ENCODE measurements around the gene SPG7.
"Not testable (repeated sequence)": the region's sequence is repeated elsewhere in the genome, so short reads cannot be mapped to it uniquely, and the experiment has no call there.

The SPG7 gene

DNA sequence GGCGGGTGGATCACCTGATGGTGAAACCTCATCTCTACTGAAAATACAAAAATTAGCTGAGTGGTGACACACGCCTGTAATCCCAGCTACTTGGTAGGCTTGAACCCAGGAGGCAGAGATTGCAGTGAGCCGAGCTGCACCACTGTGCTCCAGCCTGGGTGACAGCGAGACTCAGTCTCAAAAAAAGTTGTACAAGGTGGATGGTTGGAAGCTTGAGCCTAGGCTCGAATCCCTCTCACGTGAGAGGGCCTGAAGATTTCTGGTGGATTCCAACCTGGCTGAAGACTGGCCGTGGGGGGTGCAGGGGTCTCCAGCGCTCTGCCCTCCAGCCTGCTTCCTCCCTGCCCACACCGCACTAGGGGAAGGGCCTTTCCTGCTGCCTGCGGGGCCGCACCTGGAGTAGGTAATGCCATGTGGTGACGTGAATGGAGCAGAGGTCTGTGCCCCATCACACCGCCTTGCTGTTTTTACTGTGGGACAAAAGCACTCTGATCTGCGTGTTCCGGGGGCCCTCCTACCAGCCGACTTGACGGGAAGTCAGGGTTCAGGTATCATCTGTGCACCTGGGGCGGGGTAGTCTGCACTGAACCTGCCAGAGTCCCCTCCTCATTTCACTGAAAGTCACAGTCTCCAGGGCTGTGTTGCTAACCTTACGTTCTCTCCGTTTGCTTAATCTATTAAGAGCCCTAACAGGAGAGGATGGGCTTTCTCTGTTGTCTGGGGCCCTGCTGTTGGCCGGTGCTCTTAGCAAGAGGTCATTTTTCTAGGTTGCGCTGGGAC is 56.5 kb downstream of the SPG7 start:
- DNase-seq (ENCODE audit: low read depth, low spot score) = peak; percentile 65

DNA sequence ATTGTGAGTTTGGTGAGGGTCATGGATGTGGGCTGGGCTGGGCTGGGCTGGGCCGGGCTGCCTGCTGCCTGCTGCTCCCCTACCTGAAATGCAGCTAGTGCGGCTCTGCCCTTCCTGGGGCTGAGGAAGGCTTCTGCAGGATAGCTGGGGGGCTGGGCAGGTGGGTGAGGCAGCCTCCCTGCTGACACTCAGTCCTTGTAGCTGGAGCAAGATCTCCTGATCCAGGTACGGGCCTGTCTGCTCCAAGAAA is 57.0 kb downstream of the SPG7 start:
- peak; percentile 47 for DNase-seq (ENCODE audit: low read depth, low spot score)

DNA sequence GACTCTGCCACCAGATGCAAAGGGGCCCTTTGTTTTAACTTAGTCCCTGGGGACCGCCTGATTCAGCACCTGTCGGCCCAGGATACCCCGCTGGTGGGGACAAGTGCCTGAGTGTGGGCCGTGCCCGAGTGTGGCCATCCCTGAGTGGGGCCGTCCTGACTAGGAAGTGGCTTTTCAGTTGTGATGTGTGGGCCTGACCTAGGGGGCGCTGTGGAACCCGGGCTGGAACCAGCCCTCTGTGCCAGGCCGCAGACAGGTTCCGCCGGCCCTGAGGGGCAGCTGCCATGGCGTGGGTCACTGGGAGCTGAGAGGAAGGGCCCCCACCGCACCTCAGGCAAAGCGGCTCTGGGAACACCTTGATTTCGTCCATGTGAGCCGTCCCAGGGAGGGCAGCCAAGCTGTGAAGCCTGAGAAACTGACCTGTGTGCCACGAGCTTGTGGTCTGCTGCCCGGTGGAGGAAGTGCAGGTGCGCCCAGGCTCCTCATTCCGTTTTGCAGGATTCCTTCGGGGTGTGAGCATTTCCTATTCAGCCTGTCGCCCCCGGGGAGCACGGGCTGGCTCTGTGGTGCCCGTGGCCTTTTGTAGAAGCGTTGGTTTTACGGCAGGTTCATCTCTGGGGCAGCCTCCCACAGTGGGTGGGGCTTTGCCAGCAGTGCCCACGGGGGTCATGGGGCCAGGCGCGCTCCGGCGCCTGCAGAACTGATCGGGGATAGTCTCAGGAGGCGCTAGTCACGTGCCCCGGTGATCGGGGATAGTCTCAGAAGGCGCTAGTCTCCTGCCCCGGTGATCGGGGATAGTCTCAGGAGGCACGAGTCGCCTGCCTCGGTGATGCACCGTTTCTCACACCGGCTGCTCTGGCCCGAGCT is 57.5 kb downstream of the SPG7 start:
- peak; percentile 42 for DNase-seq (ENCODE audit: low read depth, low spot score)

DNA sequence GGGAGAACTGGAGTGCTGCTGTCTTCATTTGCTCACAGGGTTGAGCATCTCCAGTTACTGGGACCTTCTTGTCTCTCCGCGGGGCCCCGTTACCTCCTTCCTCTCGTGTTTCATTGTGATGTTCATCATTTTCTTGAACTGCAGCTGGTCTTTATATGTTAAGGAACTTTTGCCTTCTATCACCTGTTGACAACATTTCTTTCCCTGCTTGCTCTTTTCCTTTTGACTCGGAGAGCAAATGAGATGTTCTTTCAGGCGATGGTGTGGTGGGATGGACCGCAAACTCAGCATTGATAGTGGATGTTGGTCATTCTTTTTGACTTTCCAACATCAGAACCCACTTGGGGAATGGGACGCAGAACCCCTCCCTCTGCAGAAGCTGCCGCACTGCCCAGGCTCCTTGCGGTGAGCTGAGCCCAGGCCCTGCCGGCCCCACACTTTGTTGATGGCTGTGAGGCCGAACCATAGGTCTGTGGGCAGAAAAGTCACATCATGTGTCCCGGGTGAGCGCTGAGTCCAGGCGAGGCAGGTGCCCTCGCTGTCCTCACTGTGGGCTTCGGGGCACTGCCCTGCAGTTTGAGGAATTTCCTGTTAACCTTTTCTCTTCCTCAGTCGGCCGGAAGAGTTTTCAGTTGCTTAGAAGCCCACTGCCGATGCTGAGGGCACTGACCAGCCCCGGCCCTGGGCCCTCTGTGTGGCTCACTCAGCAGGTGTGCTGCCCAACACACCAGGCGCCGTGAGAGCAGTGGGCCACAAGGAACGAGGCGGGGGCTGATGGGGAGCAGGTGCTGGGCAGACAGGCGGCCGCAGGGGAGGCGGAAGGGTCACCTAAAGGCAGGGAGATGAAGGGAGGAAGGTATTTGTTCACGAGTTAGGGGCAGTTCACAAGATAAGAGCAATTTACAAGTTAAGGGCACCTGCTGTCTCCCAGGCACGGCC is 59.7 kb downstream of the SPG7 start:
- DNase-seq (ENCODE audit: low read depth, low spot score) = no peak

DNA sequence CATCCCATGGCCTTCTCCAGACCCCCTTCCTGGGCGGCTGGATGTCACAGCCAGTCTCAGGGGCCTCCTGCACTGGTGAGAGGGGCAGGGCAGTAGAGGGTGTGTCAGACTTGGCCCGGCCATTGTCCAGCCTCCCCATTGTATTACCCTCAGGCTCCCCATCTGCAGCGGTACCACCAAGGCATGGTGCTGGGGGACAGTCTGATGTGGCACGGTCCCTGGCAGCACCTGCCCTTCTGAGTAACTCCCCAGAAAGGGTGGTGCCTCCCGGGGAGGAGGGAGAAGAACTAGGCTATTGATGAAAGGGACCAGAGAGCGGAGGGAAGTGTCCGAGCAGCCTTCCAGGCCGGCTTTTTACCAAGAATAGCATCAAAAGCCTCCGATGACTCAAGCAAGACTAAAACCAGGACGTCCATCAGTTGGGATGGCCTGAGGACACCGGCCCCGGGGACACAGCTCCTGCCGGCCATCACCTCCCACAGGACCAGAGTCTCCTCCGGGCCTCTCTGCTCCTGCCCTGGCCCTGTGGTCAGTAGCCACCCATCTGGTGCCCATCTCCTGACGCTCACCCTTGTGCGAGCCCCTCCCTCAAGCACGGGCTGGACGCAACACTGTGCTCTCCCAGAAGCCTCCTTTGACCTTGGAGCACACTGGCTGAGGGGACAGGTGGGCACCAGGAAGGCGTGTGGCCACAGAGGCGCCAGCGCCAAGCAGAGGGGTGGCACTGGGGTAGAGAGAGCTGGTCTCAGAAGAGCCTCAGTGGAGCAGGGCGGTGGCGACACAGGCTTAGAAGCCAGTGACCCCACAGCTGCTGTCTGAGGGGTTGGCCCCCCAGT is 61.5 kb downstream of the SPG7 start:
- no peak for DNase-seq (ENCODE audit: low read depth, low spot score)

DNA sequence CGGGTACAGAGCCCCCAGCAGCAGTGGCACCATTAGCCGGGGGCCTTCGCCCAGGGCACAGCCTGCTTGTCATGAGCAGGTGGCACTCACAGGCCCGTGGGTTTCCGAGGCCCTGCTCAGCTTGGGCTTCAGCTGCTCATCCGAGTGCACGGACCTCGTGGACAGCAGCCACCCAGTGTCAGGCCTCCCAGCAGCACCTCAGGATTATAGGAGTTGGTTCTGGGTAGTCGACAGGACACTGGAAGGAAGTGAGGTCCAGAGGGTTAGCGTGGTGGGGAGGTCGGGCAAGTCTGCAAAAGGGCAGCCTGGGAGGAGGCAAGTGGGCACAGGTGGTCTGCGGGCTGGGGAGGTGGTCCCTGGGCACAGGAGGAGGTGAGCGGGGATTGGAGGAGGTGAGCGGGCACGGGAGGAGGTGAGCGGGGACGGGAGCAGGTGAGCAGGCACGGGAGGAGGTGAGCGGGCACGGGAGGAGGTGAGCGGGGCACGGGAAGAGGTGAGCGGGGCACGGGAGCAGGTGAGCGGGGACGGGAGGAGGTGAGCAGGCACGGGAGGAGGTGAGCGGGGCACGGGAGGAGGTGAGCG is 62.2 kb downstream of the SPG7 start:
- no peak for DNase-seq (ENCODE audit: low read depth, low spot score)

DNA sequence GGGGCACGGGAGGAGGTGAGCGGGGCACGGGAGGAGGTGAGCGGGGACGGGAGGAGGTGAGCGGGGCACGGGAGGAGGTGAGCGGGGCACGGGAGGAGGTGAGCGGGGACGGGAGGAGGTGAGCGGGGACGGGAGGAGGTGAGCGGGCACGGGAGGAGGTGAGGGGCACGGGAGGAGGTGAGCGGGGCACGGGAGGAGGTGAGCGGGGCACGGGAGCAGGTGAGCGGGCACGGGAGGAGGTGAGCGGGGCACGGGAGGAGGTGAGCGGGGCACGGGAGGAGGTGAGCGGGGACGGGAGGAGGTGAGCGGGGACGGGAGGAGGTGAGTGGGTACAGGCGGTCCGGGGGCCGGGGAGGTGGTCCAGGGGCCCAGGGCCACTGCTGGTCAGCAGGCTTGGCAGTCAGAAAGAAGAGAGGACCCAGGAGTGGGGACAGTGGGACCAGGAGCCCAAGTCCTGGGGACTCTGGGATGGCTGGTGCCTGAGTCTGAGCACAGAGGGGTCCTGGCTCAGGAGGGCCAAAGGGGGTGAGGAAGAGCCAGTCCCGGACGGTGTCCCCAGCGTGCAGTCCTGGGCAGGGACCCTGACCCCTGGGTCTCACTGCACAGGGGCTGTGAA is 62.9 kb downstream of the SPG7 start:
- DNase-seq (ENCODE audit: low read depth, low spot score) = not testable (repeated sequence)

DNA sequence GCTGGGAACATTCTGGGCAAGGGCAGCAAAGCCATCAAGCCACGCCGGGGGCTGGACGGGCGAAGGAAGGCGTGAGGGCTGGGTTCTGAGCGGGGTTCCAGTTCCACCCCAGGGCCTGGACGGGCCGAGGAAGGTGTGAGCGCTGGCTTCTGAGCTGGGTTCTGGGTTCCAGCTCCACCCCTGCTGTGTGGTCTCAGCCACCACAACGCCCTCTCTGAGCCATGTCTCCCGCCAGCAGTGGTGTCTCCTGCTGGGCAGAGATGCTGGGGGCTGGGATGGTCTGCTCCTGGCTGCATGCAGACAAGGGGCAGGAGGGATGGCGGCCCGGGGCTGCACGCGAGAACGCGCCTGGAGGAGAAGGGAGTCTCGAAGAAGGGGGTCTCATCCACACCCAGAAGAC is 63.4 kb downstream of the SPG7 start:
- no peak for DNase-seq (ENCODE audit: low read depth, low spot score)

DNA sequence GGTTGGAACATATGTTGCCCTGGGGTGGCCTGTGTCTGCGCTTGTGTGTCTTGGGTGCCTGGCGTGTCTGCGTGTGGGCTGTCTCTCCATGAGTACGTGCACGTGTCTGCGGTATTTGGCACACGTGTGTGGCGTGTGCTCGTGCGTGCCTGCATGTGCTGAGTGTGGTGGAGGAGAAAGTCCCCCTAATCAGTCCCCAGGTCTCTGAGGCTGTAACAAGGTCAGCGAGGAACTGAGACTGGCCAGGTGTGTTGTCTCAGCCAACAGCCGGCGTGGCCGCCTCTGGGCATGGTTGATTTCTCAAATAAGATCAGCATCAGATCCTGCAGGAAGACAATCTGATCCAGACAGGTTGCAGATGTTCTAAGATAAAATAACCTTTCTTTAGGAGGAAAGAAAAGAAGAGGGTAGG is 63.9 kb downstream of the SPG7 start:
- no peak for DNase-seq (ENCODE audit: low read depth, low spot score)

DNA sequence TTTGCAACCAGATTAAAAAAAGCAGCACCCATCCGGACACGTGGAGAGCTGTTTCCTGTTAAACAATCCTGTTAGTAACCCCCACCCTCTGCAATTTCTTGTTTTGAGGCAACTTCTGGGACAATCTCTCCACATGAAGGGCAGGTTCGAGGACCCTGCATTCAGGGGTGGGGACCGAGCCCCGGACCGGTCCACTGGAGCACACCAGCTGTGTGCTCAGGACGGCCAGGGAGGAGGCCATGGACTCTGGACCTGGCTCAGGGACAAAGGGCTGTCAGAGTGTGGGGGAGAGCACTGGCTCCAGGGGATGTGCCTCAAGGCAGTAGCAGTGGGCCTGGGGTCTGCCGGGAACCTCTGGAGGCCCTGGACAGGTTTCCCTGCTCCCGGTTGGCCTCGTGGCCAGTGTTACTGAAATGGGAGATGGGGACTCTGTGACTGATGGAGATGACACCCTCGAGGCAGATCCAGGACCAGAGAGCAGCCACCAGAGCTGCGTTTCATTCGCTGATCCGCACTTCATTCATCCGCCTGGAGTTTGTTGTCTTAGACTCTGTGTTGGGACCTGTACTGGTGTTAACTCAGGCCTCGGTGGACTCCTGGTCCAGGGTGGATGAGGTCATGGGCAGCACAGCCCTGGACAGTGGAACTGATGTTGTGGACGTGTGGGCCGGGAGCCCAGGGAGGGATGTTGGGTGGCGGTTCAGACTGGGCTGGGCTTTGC is 64.4 kb downstream of the SPG7 start:
- no peak for DNase-seq (ENCODE audit: low read depth, low spot score)

DNA sequence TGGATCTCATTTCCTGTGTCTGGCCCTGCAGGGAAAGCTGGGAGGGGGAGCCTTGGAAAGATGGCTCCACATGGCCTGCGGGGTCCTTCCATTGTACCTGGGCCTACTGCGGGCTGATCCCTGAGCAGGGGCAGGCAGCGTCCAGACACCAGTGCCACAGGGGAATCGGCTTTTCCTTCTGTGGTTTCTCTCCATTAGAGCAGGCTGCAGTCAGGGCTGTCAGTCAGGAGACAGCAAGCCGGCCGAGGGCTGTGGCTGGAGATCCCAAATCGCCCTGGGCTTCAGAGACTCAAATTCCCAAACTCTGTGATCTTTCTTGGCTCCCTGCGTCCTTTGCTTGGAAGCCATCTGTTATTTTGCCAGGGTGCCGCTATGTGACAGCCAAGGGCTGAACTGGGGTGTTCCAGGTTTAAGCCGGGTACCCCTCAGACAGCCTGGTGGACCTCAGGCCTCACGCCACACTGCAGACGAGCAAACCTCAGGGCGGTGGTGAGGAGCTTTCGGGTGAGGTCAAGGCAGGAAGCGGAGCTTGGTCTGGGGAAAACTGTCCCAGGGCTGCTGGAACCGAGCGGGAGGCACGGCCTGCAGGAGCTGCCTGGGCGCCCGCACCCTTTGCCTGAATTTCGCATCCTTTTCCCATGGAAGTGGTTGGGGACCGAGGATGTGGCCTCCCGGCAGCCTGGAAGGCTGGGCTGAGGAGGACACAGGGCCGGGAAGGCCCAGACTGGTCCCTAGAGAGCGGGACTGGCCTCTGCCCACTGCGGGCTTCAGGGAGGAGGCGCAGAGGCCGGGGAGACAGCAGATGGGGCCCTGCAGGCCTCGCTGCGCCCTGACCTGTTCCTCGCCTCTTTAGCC is 65.8 kb downstream of the SPG7 start:
- DNase-seq (ENCODE audit: low read depth, low spot score) = no peak

DNA sequence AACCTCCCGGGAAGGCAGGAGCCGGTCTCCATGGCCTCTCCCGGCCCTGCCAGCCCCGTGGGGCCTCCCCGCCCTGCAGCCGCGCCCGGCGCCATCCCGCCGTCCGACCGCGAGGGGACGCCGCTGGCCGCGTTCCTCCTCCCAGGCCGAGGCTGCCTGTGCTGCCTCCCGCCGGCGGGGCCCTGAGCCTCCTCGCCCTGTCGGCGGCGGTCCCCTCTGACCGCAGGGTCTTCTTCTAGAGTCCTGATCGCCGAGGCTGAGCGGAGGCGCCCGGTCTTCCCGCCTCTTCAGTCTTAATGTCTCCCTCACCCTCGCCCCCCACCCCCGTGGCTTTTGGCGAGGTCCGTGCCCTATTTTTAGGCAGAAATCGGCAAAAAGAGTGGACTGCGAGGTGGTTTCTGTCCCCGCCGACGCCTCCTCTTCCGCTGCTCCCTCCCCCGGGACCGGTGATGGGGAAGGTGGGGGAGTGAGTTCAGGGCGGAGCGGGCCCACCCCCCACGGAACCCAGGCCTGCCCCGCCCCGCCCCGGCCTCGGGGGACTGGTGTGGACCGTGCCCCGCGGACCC is 66.6 kb downstream of the SPG7 start:
- peak; percentile 38 for DNase-seq (ENCODE audit: low read depth, low spot score)

DNA sequence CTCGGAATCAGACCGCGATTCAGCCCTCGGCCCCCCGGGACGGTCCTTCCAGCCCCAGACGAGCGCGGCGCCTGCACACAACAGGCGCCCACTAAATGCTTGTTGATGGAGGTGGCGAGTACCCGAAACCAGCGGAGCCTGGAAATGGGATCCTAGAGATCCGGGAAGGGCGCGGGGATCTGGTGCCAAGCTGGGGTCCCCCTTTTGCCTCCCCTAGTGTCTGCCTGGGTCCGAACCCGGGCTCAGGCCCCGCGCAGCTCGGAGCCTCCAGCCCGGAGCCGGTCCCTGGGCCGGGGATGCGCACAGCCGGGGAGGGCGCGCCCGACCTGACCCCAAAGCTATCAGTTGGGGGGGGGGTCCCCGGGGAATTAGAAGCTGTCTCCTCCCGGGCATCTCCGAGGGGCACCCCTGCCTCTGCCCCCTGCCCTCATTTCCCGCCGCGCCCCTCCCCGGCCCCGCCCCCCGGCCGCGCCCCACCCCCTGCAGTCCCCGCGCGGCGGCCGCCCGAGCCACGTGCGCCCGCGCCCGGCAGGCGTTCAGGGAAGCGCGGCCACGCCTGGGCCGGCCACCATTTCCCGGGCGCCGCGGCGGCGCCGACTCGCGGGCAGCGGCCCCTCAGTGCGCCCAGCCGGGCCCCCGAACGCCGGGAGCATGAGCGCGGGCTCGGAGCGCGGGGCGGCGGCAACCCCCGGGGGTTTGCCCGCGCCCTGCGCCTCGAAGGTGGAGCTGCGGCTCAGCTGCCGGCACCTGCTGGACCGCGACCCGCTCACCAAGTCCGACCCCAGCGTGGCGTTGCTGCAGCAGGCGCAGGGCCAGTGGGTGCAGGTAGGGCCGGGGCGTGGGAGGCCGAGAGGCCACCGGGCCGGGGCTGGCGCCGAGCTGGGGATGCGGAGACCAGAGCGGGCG is 67.3 kb downstream of the SPG7 start, which contains the start of gene CPNE7:
Gene CPNE7 (plus strand): TSS at position 512 of the 906 bp plus-strand sequence. CDS start 140 bp downstream, at position 652.
- DNase-seq (ENCODE audit: low read depth, low spot score) = no peak

DNA sequence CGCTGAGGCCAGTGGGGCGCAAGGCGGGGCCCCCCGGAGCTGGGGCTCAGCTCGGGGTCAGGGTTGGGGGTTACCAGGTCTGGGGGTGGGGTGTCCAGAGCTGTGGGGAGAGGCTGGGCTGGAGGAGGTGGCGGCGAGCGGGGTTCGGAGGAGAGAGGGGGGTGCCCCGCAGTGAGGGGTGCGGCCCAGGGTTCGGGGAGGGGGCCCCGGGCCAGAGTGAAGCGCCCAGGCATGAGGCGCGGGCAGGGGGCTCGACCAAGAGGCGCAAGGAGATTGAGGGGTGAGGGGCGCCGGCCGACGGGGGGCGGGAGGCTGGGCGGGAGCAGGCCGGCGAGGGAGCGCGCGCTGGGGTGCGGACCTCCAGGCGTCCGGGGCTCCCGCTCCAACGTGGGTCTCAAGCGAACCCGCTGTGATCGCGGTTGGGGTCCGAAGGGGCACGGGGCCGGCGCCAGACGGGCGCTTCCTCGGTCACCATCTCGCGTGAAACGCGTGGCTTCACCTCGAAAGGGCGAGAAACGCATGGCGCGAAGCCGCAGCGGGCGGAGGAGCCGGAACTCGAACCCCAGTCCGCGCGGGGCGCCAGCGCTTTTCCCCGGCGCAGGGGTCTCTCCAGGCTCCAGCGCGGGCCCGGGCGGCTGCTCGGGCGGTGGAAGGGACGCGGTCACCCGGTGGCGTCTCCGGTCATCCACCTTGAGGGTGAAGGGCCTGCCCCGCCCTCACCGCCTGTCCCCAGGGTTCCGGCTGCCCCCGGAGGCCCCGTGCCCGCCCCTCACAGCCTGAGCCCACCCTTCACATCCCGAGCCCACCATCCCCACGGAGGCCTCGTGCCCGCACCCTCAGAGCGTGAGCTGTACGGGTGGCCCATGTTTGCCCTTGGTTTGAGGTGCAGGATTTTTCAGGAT is 68.2 kb downstream of the SPG7 start:
- no peak for DNase-seq (ENCODE audit: low read depth, low spot score)

DNA sequence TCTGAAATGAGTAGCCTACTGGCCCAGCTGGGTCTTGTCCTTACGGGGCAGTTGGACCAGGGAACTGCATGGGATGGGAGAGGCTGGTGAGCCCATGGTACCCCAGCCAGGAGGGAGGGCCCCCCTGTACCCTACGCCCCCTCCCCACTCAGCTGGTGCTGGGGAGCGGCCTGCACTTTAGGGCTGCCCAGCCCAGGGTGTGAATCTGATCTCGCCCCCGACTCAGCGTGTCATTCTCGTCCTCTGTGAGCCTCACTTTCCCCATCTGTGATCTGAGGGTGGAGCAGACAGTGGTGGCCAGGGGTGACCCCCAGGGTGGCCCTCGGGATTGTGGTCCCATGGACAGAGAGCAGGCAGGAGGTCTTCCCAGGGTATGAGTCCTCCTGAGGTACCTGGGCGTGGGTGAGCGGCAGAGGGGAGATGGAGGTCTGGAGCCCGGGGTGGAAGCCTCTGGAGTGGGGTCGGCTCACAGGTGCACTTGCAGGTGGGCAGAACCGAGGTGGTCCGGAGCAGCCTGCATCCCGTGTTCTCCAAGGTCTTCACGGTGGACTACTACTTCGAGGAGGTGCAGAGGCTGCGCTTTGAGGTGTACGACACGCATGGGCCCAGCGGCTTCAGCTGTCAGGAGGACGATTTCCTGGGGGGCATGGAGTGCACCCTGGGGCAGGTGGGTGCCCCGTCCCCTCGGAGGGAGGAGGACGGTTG is 69.0 kb downstream of the SPG7 start:
- DNase-seq (ENCODE audit: low read depth, low spot score) = no peak

DNA sequence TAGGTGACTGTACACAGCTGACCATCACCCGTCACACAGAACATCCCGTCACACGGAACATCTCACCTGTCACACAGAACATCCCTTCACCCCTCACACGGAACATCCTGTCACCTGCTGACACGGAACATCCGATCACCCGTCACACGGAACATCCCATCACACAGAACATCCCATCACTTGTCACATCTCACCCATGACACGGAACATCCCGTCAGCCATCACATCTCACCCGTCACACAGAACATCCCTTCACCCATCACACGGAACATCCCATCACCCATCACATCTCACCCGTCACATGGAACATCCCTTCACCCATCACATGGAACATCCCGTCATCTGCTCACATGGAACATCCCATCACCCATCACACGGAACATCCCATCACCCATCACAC is 71.1 kb downstream of the SPG7 start:
- no peak for DNase-seq (ENCODE audit: low read depth, low spot score)
